Osteocyte (in vitro differentiated cells): ENCODE measurements around the gene DOC2B. TPM values are rescaled to one million over a fixed set of nuclear protein-coding genes. Genes with fewer than 3 reads are reported as not detected.

Experiments
- DNase-seq: peaks from one replicate; pipeline ENCODE4 v3.0.0; 2021; ENCODE audit warnings: mixed read lengths; ENCODE audit not compliant: unreplicated experiment; ENCODE audit errors: extremely low spot score
- H3K27ac Mint-ChIP-seq: one replicate; pipeline ENCODE4 v1.8.0; 2021; ENCODE audit warnings: mild to moderate bottlenecking, mixed read lengths; ENCODE audit not compliant: unreplicated experiment
- H3K27me3 Mint-ChIP-seq: one replicate; pipeline ENCODE4 v1.8.0; 2021; ENCODE audit warnings: mixed read lengths; ENCODE audit not compliant: unreplicated experiment
- H3K36me3 Mint-ChIP-seq: one replicate; pipeline ENCODE4 v1.8.0; 2021; ENCODE audit warnings: mixed read lengths; ENCODE audit not compliant: unreplicated experiment
- H3K4me1 Mint-ChIP-seq: one replicate; pipeline ENCODE4 v1.8.0; 2021; ENCODE audit warnings: mixed read lengths; ENCODE audit not compliant: unreplicated experiment
- H3K4me3 Mint-ChIP-seq: one replicate; pipeline ENCODE4 v1.8.0; 2021; ENCODE audit warnings: mild to moderate bottlenecking, moderate library complexity, mixed read lengths; ENCODE audit not compliant: unreplicated experiment
- H3K9me3 Mint-ChIP-seq: one replicate; pipeline ENCODE4 v1.8.0; 2021; ENCODE audit warnings: mixed read lengths; ENCODE audit not compliant: unreplicated experiment
- CTCF ChIP-seq: fragments of 200-600 bp; sonication (generic); IDR thresholded peaks from 2 replicates; pipeline ENCODE4 v1.5.0; 2021; ENCODE audit warnings: antibody characterized with exemption, mild to moderate bottlenecking, moderate library complexity
- total RNA-seq: library from RNA; stranded (reverse); gene quantifications from 2 replicates; pipeline ENCODE4 v1.2.1, GENCODE V29; 2021

The DOC2B gene
- total RNA-seq, 1 donor from 2014 or later, result not detected

GRCh38 chr17:182050-182751 lies 751 bp upstream of the DOC2B start:
- no peak for TF ChIP-seq CTCF
- DNase-seq, result no peak
- Mint-ChIP-seq H3K4me3 (peak overlapping the region; percentile 22), H3K27me3 (peaks cover 63% of the 10 kb centered on the region), H3K4me1 (peaks cover 2% of the 10 kb centered on the region), H3K36me3 (no peaks in the 10 kb centered on the region), H3K27ac (no peak overlapping the region), H3K9me3 (no peaks in the 10 kb centered on the region)

GRCh38 chr17:180381-181244 lies 837 bp downstream of the DOC2B start:
- Mint-ChIP-seq H3K9me3 (no peaks in the 10 kb centered on the region), H3K27ac (no peak overlapping the region), H3K4me1 (peaks cover 2% of the 10 kb centered on the region), H3K4me3 (no peak overlapping the region), H3K36me3 (no peaks in the 10 kb centered on the region), H3K27me3 (peaks cover 52% of the 10 kb centered on the region)
- TF ChIP-seq CTCF, result no peak
- no peak for DNase-seq

- TF ChIP-seq CTCF, result no peak
- H3K4me3 Mint-ChIP-seq, result no peak overlapping the region
- H3K4me1 Mint-ChIP-seq, result peaks cover 2% of the 10 kb centered on the region
- peaks cover 46% of the 10 kb centered on the region for H3K27me3 Mint-ChIP-seq
- DNase-seq, result no peak
- H3K27ac Mint-ChIP-seq, result no peak overlapping the region
- no peaks in the 10 kb centered on the region for H3K9me3 Mint-ChIP-seq
- H3K36me3 Mint-ChIP-seq, result no peaks in the 10 kb centered on the region
Observed at GRCh38 chr17:179781-180380, 1.6 kb downstream of the DOC2B start.

- no peaks in the 10 kb centered on the region for H3K9me3 Mint-ChIP-seq
- no peak overlapping the region for H3K27ac Mint-ChIP-seq
- no peaks in the 10 kb centered on the region for H3K36me3 Mint-ChIP-seq
- H3K4me1 Mint-ChIP-seq, result peaks cover 2% of the 10 kb centered on the region
- H3K4me3 Mint-ChIP-seq, result peak overlapping the region; percentile 32
- peaks cover 38% of the 10 kb centered on the region for H3K27me3 Mint-ChIP-seq
- no peak for DNase-seq
- TF ChIP-seq CTCF, result no peak
Observed at GRCh38 chr17:179066-179432, 2.4 kb downstream of the DOC2B start.
